ENCODE measurements around the gene KCNIP4.

- TF ChIP-seq CTCF (IDR thresholded peaks at IDR 0.05): no peak
- no peak for TF ChIP-seq POLR2AphosphoS5 (IDR thresholded peaks at IDR 0.05)
- no peak for TF ChIP-seq POLR2A (IDR thresholded peaks at IDR 0.05)
These were observed 964.1 kb downstream of the KCNIP4 start for GRCh38 chr4:20984576-20984836.
